K562 (cell line): Measurements from ENCODE around the gene PACS2. TPM values are rescaled to one million over a fixed set of nuclear protein-coding genes. Genes with fewer than 3 reads are reported as not detected.

Experiments
- ATAC-seq: fragments of 200-7000 bp; cut with Tn5 transposase; 3 replicates; pipeline ENCODE4 v1.9.1; 2020; ENCODE audit warnings: moderate library complexity
- BruUV-seq: library from RNA; stranded (reverse); fragments of 400-500 nt; replicated peaks from 2 replicates; lab custom pipeline; 2021; lab: Mats Ljungman, UMichigan
- CTCF ChIA-PET: fragments of 300-600 bp; formaldehyde crosslinking; extraction: SDS; loops from one replicate; lab custom pipeline; 2021; ENCODE audit warnings: low intra/inter-chr PET ratio; lab: Yijun Ruan, JAX
- POLR2A ChIA-PET: fragments of 300-600, 350-650 bp; sonication (Branson Sonifier 250); formaldehyde crosslinking; extraction: SDS; loops from one replicate; lab custom pipeline; 2021; ENCODE audit warnings: antibody characterized with exemption, inconsistent platforms; lab: Yijun Ruan, JAX
- DNase-seq, 4 experiments: peaks; one replicate each; pipeline versions ENCODE4 v3.0.0 to v3.0.0-alpha.2; 2011 to 2018; ENCODE audit warnings: low spot score in 3 of 4, mixed read lengths in 3 of 4; ENCODE audit errors: extremely low read depth in 1 of 4
- FAIRE-seq: peaks from 2 replicates; lab custom pipeline; 2011; peaks lifted over from hg19 to GRCh38; lab: Jason Lieb, UNC
- H2AFZ ChIP-seq: 2 replicates; pipeline ENCODE4 v1.6.0; 2011; ENCODE audit warnings: low read depth, low read length, control low read depth, inconsistent platforms
- H3K27ac ChIP-seq: fragments of 200-600 bp; 3 replicates; pipeline ENCODE4 v1.8.0; 2011; ENCODE audit warnings: low read depth, mild to moderate bottlenecking, control low read depth, inconsistent platforms, low read length, moderate library complexity, mixed read lengths; ENCODE audit errors: extremely low read depth
- H3K27me3 ChIP-seq, 2 experiments: fragments of 300-600 bp in 1 of 2; 2 replicates in 1 of 2; 3 replicates in 1 of 2; pipeline versions ENCODE4 v1.6.0 to v1.8.0; 2011; ENCODE audit warnings: inconsistent platforms in 2 of 2, low read length in 2 of 2, mild to moderate bottlenecking in 1 of 2, mixed read lengths in 1 of 2, moderate library complexity in 1 of 2; ENCODE audit not compliant: control insufficient read depth in 2 of 2, insufficient read depth in 2 of 2
- H3K36me3 ChIP-seq: fragments of 300-600 bp; 3 replicates; pipeline ENCODE4 v1.8.0; 2011; ENCODE audit warnings: mild to moderate bottlenecking, low read length, inconsistent platforms; ENCODE audit not compliant: control insufficient read depth, insufficient read depth
- H3K4me1 ChIP-seq, 2 experiments: fragments of 200-600 bp in 1 of 2; replicated peaks in 1 of 2; 2 replicates in 1 of 2; 3 replicates in 1 of 2; pipeline versions ENCODE4 v1.5.1 to v1.8.0; 2011; ENCODE audit warnings: inconsistent platforms in 2 of 2, low read length in 2 of 2, mild to moderate bottlenecking in 1 of 2, mixed read lengths in 1 of 2, moderate library complexity in 1 of 2; ENCODE audit not compliant: control insufficient read depth in 2 of 2, insufficient read depth in 2 of 2
- H3K4me2 ChIP-seq: 2 replicates; pipeline ENCODE4 v1.6.1; 2011; ENCODE audit warnings: low read length, control low read depth, inconsistent platforms, mixed read lengths; ENCODE audit not compliant: insufficient read depth
- H3K4me3 ChIP-seq: fragments of 200-600 bp; sonication (generic), shearing (Covaris generic); 2 replicates; pipeline ENCODE4 v1.5.1; 2016; ENCODE audit warnings: control low read depth, inconsistent platforms
- H3K79me2 ChIP-seq: fragments of 200-600 bp; 3 replicates; pipeline ENCODE4 v1.8.0; 2011; ENCODE audit warnings: low read length, inconsistent platforms; ENCODE audit not compliant: control insufficient read depth, insufficient read depth
- H3K9ac ChIP-seq, 2 experiments: 2 replicates each; pipeline versions ENCODE4 v1.6.0 to v1.6.1; 2011; ENCODE audit warnings: low read depth in 2 of 2, low read length in 2 of 2, control low read depth in 1 of 2, inconsistent platforms in 1 of 2, mild to moderate bottlenecking in 1 of 2, mixed read lengths in 1 of 2; ENCODE audit not compliant: insufficient read depth in 1 of 2
- H3K9me1 ChIP-seq: one replicate; pipeline ENCODE4 v1.6.0; 2011; ENCODE audit warnings: inconsistent platforms, mild to moderate bottlenecking, low read length, moderate library complexity; ENCODE audit not compliant: control insufficient read depth, insufficient read depth
- H3K9me3 ChIP-seq: replicated peaks from 2 replicates; pipeline ENCODE4 v1.5.1; 2011; ENCODE audit warnings: low read depth, low read length, inconsistent platforms; ENCODE audit not compliant: control insufficient read depth, insufficient read depth
- H4K20me1 ChIP-seq: replicated peaks from 2 replicates; pipeline ENCODE4 v1.6.1; 2011; ENCODE audit warnings: low read length, inconsistent platforms, mixed read lengths; ENCODE audit not compliant: control insufficient read depth, insufficient read depth
- ATF7 ChIP-seq: fragments of 450-650 bp; IDR thresholded peaks from 2 replicates; pipeline ENCODE4 v1.7.1; 2014; ENCODE audit warnings: mild to moderate bottlenecking, moderate library complexity
- FOXJ3 ChIP-seq: sonication (generic); formaldehyde crosslinking; IDR thresholded peaks from 2 replicates; pipeline ENCODE4 v1.4.0; 2020; ENCODE audit warnings: mild to moderate bottlenecking, missing genetic modification reagents
- RBFOX2 ChIP-seq: fragments of 200-400 bp; formaldehyde crosslinking; IDR thresholded peaks from 2 replicates; pipeline ENCODE4 v1.6.1; 2017; ENCODE audit warnings: low read depth, mild to moderate bottlenecking, low read length, moderate library complexity
- RHOXF2B ChIP-seq: fragments of 250-450 bp; sonication (Bioruptor Pico); conservative IDR thresholded peaks from 2 replicates; pipeline ENCODE4 v1.5.1; 2021
- SOX6 ChIP-seq: fragments of 450-650 bp; IDR thresholded peaks from 2 replicates; pipeline ENCODE4 v1.6.1; 2014; ENCODE audit warnings: mild to moderate bottlenecking
- WGBS: fragments of 100-300 bp; shearing (Covaris generic); methylation state at CpG from one replicate; pipeline ENCODE4 v1.1.6; 2016; ENCODE audit warnings: low coverage, mixed read lengths; ENCODE audit not compliant: insufficient coverage; ENCODE audit errors: missing lambda C conversion rate; 5-methylcytosine and 5-hydroxymethylcytosine counted together
- in situ Hi-C: fragments of 300-500 bp; cut with MboI; formaldehyde crosslinking; loops from 4 replicates; pipeline ENCODE4 v1.15.0; 2018; ENCODE audit warnings: inconsistent platforms, mixed read lengths
- intact Hi-C: fragments of 100-400 bp; cut with micrococcal nuclease; formaldehyde crosslinking; loops from 2 replicates; pipeline ENCODE4 v1.14.2; 2022
- polyA plus RNA-seq, 8 experiments: library from polyadenylated mRNA; depleted of rRNA in 4 of 8; stranded (reverse) in 5 of 8; unstranded in 3 of 8; fragments of >200 nt; fragmentation: Nextera tagmentation in 2 of 8; fragmentation: Illumina TruSeq in 1 of 8; extraction: Ambion mirVana in 2 of 8; extraction: Trizol in 1 of 8; gene quantifications; 2 replicates each; pipeline versions ENCODE4 v1.2.1 to v1.2.3, GENCODE V29; 2011 to 2014; ENCODE audit warnings: inconsistent platforms in 1 of 8, missing spikeins in 1 of 8
- total RNA-seq, 7 experiments: library from RNA; depleted of rRNA in 6 of 7; stranded (reverse); fragments of >200 nt in 6 of 7; fragmentation: Illumina TruSeq in 2 of 7; extraction: Trizol in 2 of 7; gene quantifications; 2 replicates each; pipeline versions ENCODE4 v1.2.1 to v1.2.3, GENCODE V29; 2011 to 2021; ENCODE audit warnings: low replicate concordance in 1 of 7
- TF ChIP-seq, protein P1 (sequence below): IDR thresholded peaks from 2 replicates; pipeline ENCODE4 v1.6.1; 2016; ENCODE audit warnings: missing genetic modification characterization, missing compliant biosample characterization

The PACS2 gene
- total and polyA plus RNA-seq, 9 of the 15 experiments (the other 6 are each of a cell fraction or from before 2014, with no cell fraction given), result 0.11 to 20.8 (median 9.9) TPM

DNA sequence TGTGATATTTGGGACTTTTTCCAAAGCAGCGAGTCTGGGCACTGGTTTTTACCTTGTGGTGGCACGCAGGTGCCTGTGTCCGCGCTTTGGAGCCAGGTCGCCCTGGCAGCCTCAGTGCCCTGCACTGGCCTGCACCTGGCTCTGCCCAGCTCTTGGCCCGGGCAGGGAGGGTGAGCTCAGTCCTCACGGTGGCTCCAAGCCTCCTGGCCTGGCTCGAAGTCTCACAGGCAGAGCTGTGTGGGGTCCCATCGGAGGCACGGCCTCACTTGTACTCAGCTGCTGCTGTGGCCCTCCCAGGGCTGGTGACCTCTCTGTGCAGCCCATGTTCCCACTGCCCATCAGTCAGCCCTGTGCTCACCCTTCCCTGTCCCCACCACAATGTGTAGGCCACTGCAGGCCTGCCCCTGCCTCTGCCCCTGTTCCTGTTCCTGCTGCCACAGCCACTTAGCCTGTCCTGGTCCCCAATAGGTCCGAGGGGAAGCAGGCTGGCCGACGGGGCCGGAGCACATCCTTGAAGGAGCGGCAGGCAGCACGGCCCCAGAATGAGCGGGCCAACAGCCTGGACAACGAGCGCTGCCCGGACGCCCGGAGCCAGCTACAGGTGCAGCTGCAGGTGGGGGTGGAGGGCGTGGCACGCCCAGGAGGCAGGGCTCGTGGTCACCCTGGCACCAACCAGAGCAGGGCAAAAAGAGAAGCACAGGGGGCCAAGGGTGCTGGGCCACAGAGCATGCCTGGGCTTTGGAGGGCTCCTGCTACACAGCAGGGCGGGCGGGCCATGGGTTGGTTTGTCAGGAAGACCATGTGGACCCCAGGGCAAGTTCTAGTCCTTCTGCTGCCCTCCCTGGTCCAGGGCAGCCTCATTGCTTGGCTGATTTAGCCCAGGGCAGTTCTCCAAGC, 67.1 kb downstream of the PACS2 start (continued):
- TF ChIP-seq, protein P1, sequence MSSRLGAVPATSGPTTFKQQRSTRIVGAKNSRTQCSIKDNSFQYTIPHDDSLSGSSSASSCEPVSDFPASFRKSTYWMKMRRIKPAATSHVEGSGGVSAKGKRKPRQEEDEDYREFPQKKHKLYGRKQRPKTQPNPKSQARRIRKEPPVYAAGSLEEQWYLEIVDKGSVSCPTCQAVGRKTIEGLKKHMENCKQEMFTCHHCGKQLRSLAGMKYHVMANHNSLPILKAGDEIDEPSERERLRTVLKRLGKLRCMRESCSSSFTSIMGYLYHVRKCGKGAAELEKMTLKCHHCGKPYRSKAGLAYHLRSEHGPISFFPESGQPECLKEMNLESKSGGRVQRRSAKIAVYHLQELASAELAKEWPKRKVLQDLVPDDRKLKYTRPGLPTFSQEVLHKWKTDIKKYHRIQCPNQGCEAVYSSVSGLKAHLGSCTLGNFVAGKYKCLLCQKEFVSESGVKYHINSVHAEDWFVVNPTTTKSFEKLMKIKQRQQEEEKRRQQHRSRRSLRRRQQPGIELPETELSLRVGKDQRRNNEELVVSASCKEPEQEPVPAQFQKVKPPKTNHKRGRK, result no peak

DNA sequence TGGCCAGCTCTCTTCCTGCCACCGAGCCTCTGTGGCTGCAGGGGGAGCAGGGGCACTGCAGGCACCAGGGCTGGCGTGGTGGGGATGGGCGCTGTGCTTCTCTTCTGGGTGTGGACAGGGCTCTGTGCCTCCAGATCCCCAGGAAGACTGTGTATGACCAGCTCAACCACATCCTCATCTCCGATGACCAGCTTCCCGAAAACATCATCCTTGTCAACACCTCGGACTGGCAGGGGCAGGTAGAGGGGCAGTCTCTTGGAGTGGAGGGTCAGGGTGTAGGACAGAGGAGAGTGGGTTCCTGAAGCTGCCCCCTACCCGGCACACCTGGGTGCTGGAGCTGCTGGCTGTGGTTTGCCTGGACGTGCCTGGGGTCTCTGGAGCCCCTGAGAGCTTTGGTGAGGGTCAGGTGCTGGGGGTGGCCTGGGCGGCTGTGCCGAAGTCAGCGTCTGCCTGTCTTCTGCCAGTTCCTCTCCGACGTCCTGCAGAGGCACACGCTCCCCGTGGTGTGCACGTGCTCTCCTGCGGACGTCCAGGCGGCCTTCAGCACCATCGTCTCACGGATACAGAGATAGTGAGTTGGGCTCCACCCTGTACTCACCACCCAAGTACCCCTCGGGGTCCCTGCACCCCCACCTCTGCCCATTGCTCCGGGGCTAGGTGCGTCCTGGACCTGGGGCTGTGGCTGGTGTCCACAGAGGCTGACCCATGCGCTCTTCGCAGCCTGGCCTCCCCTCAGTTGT, 68.0 kb downstream of the PACS2 start:
- TF ChIP-seq FOXJ3 (CRISPR knock-in tag), result no peak
- no peak for TF ChIP-seq RHOXF2B (CRISPR knock-in tag)
- TF ChIP-seq ATF7, result no peak
- no peak for TF ChIP-seq SOX6
- no peak for TF ChIP-seq RBFOX2
- TF ChIP-seq, all 486 proteins: peak for 0
- in situ Hi-C loops (no loop called here), intact Hi-C loops (no loop called here)
- DNase-seq (no peak), ATAC-seq (no peak), FAIRE-seq (no peak)
- no peaks in the 10 kb centered on the region; the same call in 1 of the 2 replicates for H4K20me1 ChIP-seq
- no peaks in the 10 kb centered on the region for H3K9me3 ChIP-seq
- POLR2A ChIA-PET, result no interaction called here
- H3K9ac ChIP-seq, result no peak overlapping the region
- no TSS peak for BruUV-seq
- H3K4me2 ChIP-seq, result no peak overlapping the region
- H3K4me3 ChIP-seq, result no peak overlapping the region
- CTCF ChIA-PET, result no interaction called here
- H3K79me2 ChIP-seq, result no peaks in the 10 kb centered on the region
- 72% methylated on average over 8 of the region's 26 CpGs for WGBS
- no peaks in the 10 kb centered on the region for H3K27me3 ChIP-seq
- H3K4me1 ChIP-seq, result peaks cover 8 to 20% of the 10 kb centered on the region in 2 experiments; a peak in 4 of 5 replicates
- no peak overlapping the region for H3K27ac ChIP-seq
- no peaks in the 10 kb centered on the region for H3K36me3 ChIP-seq
- H2AFZ ChIP-seq, result no peak overlapping the region
- H3K9me1 ChIP-seq, result no peaks in the 10 kb centered on the region
